GM12864 (cell line): ENCODE results near the gene TEAD1.

ENCODE experiments used
- DNase-seq: peaks from one replicate; pipeline ENCODE4 v3.0.0-alpha.2; 2011; ENCODE audit warnings: low read depth
- H3K4me3 ChIP-seq: 2 replicates; pipeline ENCODE4 v1.5.1; 2011; ENCODE audit warnings: mild to moderate bottlenecking, low read depth, low read length, control low read depth
- CTCF ChIP-seq: IDR thresholded peaks from 2 replicates; pipeline ENCODE4 v1.5.1; 2011; ENCODE audit warnings: low read depth, mild to moderate bottlenecking, moderate library complexity, low read length, control low read depth, inconsistent platforms; ENCODE audit errors: missing control alignments

TEAD1 gene

GRCh38 chr11:12778240-12778905, 104.2 kb downstream of the TEAD1 start:
- DNase-seq = no peak
- no peak overlapping the region for H3K4me3 ChIP-seq
- no peak for TF ChIP-seq CTCF

GRCh38 chr11:12783765-12784164, 109.5 kb downstream of the TEAD1 start:
- no peak for TF ChIP-seq CTCF
- H3K4me3 ChIP-seq = no peak overlapping the region
- no peak for DNase-seq

GRCh38 chr11:12784445-12784844, 110.2 kb downstream of the TEAD1 start:
- no peak overlapping the region for H3K4me3 ChIP-seq
- DNase-seq = no peak
- no peak for TF ChIP-seq CTCF

GRCh38 chr11:12784987-12785386, 110.8 kb downstream of the TEAD1 start:
- TF ChIP-seq CTCF = no peak
- DNase-seq = no peak
- H3K4me3 ChIP-seq = no peak overlapping the region

GRCh38 chr11:12785901-12786300, 111.7 kb downstream of the TEAD1 start:
- no peak for DNase-seq
- H3K4me3 ChIP-seq = no peak overlapping the region
- no peak for TF ChIP-seq CTCF

- TF ChIP-seq CTCF = no peak
These were observed 112.2 kb downstream of the TEAD1 start for GRCh38 chr11:12786450-12786849.

GRCh38 chr11:12786891-12787290, 112.7 kb downstream of the TEAD1 start:
- TF ChIP-seq CTCF = no peak
- no peak overlapping the region for H3K4me3 ChIP-seq
- no peak for DNase-seq

More at GRCh38 chr11:12786450-12786849, 112.2 kb downstream of the TEAD1 start:
- DNase-seq = no peak
- no peak overlapping the region for H3K4me3 ChIP-seq
